OCI-LY7 (cell line): ENCODE data around the gene CMTM7. TPM values are rescaled to one million over a fixed set of nuclear protein-coding genes. Genes with fewer than 3 reads are reported as not detected.
A peak's percentile ranks its signal among the peaks of the same experiment; 100 is the strongest.

Source experiments
- BruUV-seq: library from RNA; stranded (reverse); fragments of 400-500 nt; replicated peaks from 2 replicates; lab custom pipeline; 2021; lab: Mats Ljungman, UMichigan
- CTCF ChIA-PET: fragments of 300-600 bp; sonication (Branson Sonifier 250); formaldehyde crosslinking; loops from one replicate; lab custom pipeline; 2022; ENCODE audit warnings: antibody characterized with exemption; ENCODE audit not compliant: unreplicated experiment; lab: Charles Lee
- POLR2A ChIA-PET: fragments of 300-600 bp; sonication (Branson Sonifier 250); formaldehyde crosslinking; loops from one replicate; lab custom pipeline; 2022; ENCODE audit warnings: antibody characterized with exemption; lab: Charles Lee
- DNase-seq: peaks from one replicate; pipeline ENCODE4 v3.0.0-alpha.2; 2015; ENCODE audit warnings: low spot score
- H2AFZ ChIP-seq: fragments of 200-600 bp; sonication (generic), shearing (Covaris generic); 2 replicates; pipeline ENCODE4 v1.6.1; 2014; ENCODE audit warnings: mild to moderate bottlenecking, antibody characterized with exemption, low read length, moderate library complexity
- H3K27ac ChIP-seq: fragments of 200-600 bp; sonication (generic); 2 replicates; pipeline ENCODE4 v1.5.1; 2014; ENCODE audit warnings: mixed run types, low read depth, mild to moderate bottlenecking, moderate library complexity, low read length, inconsistent platforms; ENCODE audit not compliant: poor library complexity, severe bottlenecking
- H3K36me3 ChIP-seq: fragments of 200-600 bp; sonication (generic); 2 replicates; pipeline ENCODE4 v1.6.1; 2014; ENCODE audit warnings: mild to moderate bottlenecking, antibody characterized with exemption, low read length, moderate library complexity, mixed read lengths; ENCODE audit not compliant: insufficient read depth
- H3K4me1 ChIP-seq: fragments of 200-600 bp; sonication (generic); 2 replicates; pipeline ENCODE4 v1.5.1; 2014; ENCODE audit warnings: mild to moderate bottlenecking, low read length; ENCODE audit not compliant: insufficient read depth, poor library complexity, severe bottlenecking
- H3K4me2 ChIP-seq: fragments of 200-600 bp; sonication (generic); 2 replicates; pipeline ENCODE4 v1.6.1; 2014; ENCODE audit warnings: mild to moderate bottlenecking, low read length
- H3K4me3 ChIP-seq: fragments of 200-600 bp; sonication (generic); 2 replicates; pipeline ENCODE4 v1.5.1; 2014; ENCODE audit warnings: mild to moderate bottlenecking, low read depth, low read length; ENCODE audit not compliant: poor library complexity, severe bottlenecking
- H3K79me2 ChIP-seq: fragments of 200-600 bp; sonication (generic); 2 replicates; pipeline ENCODE4 v1.6.1; 2016; ENCODE audit warnings: low read depth, mild to moderate bottlenecking, low read length, moderate library complexity, mixed read lengths; ENCODE audit not compliant: insufficient read depth
- H3K9me2 ChIP-seq: fragments of 200-600 bp; sonication (generic); 2 replicates; pipeline ENCODE4 v1.6.1; 2016; ENCODE audit warnings: mild to moderate bottlenecking, low read length, mixed read lengths; ENCODE audit not compliant: insufficient read depth
- H3K9me3 ChIP-seq: fragments of 200-600 bp; sonication (generic); 2 replicates; pipeline ENCODE4 v1.6.1; 2014; ENCODE audit warnings: mild to moderate bottlenecking, mixed run types, low read length, mixed read lengths
- H4K20me1 ChIP-seq: fragments of 200-600 bp; sonication (generic); 2 replicates; pipeline ENCODE4 v1.6.1; 2014; ENCODE audit warnings: mild to moderate bottlenecking, antibody characterized with exemption, low read length, moderate library complexity, mixed read lengths; ENCODE audit not compliant: insufficient read depth
- EZH2phosphoT487 ChIP-seq: fragments of 200-600 bp; sonication (generic); IDR thresholded peaks from 2 replicates; pipeline ENCODE4 v1.6.1; 2018; ENCODE audit warnings: low read depth, borderline replicate concordance, mild to moderate bottlenecking, mixed run types, antibody characterized with exemption, low read length, moderate library complexity, mixed read lengths
- intact Hi-C: fragments of 100-400 bp; cut with micrococcal nuclease; formaldehyde crosslinking; loops from one replicate; pipeline ENCODE4 v1.10.0; 2022; ENCODE audit not compliant: unreplicated experiment
- total RNA-seq, 2 experiments: library from RNA; depleted of rRNA in 1 of 2; stranded (reverse); fragments of >200 nt in 1 of 2; shearing (Covaris generic) in 1 of 2; gene quantifications; 2 replicates each; pipeline ENCODE4 v1.2.3, GENCODE V29; 2014 to 2022
- TF ChIP-seq, protein P1 (sequence below): fragments of 200-600 bp; sonication (generic); conservative IDR thresholded peaks from 2 replicates; pipeline ENCODE4 v1.5.1; 2014; ENCODE audit warnings: mild to moderate bottlenecking, antibody characterized with exemption, low read length, moderate library complexity, mixed read lengths

CMTM7 gene
- total RNA-seq, 2 experiments from 2014 or later: 16.0 to 19.0 TPM

DNA sequence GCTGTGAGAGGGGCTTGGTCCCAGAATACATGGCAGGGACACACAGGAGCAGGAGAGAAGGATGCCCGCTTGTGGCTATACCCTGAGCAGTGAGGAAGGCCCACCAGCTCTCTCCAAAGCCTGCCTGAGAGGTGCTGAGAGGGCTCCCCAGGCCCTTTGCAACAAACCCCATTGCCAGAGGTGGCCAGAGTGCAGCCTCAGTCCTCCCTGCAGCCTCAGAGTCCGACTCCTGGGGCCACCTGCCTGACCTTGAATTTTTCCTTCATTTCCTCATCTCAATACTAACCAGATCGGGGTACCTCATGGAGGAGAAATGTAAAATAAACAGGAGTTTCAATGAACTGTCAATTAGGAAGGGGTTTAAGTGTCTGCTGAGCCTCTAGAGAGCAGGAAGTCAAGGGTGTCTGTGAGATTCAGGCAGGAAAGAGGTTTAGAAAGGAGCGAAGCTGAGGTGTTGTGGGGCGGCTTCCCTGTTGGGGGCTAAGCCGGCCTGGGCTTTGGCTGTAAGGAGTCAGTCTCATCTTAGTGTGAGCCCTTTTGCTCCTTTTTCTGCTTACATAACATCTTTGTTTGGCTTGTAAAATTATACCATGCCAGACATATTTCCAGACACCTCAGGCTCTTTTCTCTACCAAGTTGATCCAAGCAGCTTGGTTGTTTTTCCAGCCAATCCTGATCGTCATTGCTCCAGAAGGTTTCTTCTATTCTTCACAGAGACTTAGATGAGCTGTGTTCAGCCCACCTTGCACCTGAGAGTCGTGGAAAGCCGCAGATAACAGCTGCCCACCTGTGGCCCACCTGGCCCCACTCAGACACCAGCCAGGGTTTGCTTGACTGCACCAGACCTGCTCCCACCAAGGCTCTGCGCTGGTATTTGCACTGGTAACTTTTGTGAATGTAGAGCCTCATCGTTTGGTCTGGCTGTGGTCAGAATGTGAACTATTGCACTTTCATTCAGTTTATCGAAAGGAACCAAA lies 36.7 kb downstream of the CMTM7 start:
- Histone ChIP-seq H3K9me2 (no peaks in the 10 kb centered on the region), H3K4me3 (peak overlapping the region; percentile 45), H3K79me2 (peaks cover 10% of the 10 kb centered on the region; the same call in 1 of the 2 replicates), H2AFZ (no peak overlapping the region), H3K4me1 (peaks cover 94% of the 10 kb centered on the region), H3K4me2 (peak overlapping the region; percentile 81), H3K27ac (peak overlapping the region; percentile 82), H4K20me1 (no peaks in the 10 kb centered on the region), H3K9me3 (no peaks in the 10 kb centered on the region), H3K36me3 (no peaks in the 10 kb centered on the region)
- POLR2A ChIA-PET: interaction anchor here (1.6 to 2.4 kb wide), 3 partner anchors 10 to 37 kb away, joined by 4 to 16 read pairs (median 10); partner anchors contain the start of gene CMTM7
- CTCF ChIA-PET: no interaction called here
- peak; percentile 87 for DNase-seq
- no TSS peak for BruUV-seq
- TF ChIP-seq, protein P1, sequence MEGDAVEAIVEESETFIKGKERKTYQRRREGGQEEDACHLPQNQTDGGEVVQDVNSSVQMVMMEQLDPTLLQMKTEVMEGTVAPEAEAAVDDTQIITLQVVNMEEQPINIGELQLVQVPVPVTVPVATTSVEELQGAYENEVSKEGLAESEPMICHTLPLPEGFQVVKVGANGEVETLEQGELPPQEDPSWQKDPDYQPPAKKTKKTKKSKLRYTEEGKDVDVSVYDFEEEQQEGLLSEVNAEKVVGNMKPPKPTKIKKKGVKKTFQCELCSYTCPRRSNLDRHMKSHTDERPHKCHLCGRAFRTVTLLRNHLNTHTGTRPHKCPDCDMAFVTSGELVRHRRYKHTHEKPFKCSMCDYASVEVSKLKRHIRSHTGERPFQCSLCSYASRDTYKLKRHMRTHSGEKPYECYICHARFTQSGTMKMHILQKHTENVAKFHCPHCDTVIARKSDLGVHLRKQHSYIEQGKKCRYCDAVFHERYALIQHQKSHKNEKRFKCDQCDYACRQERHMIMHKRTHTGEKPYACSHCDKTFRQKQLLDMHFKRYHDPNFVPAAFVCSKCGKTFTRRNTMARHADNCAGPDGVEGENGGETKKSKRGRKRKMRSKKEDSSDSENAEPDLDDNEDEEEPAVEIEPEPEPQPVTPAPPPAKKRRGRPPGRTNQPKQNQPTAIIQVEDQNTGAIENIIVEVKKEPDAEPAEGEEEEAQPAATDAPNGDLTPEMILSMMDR: no peak
- TF ChIP-seq EZH2phosphoT487: no peak
- intact Hi-C loops: no loop called here

DNA sequence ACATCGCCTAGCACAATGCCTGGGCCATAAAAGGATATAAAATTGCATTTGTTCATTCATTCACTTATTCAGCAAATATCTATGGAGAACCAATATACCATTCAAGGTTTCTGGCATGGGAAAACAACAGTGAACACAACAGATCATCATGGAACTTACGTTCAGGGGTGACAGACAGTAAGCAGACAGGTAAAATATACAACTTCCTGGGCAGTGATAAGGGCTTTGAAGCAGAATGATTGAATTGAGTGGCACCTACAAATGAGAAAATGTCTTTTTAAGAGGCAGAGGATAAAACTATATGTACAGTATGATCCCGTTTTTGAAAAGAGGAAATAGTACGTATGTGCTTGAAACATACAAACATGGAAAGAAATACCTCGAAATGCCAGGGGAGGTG lies 39.2 kb downstream of the CMTM7 start:
- intact Hi-C loops: loop anchor here (10.0 kb wide), 2 partner anchors 896 to 1826 kb away; partner anchors contain the start of genes STT3B and TGFBR2
- Histone ChIP-seq H2AFZ (no peak overlapping the region), H3K4me2 (peak overlapping the region; percentile 27), H3K9me2 (no peaks in the 10 kb centered on the region), H3K36me3 (no peaks in the 10 kb centered on the region), H3K27ac (no peak overlapping the region), H3K79me2 (peaks cover 10% of the 10 kb centered on the region; the same call in 1 of the 2 replicates), H4K20me1 (no peaks in the 10 kb centered on the region), H3K4me3 (no peak overlapping the region), H3K4me1 (peaks cover 95% of the 10 kb centered on the region), H3K9me3 (no peaks in the 10 kb centered on the region)
- ChIA-PET CTCF (no interaction called here), POLR2A (no interaction called here)
- DNase-seq: no peak
- TF ChIP-seq, protein P1: no peak
- TF ChIP-seq EZH2phosphoT487: no peak
- BruUV-seq: no TSS peak

DNA sequence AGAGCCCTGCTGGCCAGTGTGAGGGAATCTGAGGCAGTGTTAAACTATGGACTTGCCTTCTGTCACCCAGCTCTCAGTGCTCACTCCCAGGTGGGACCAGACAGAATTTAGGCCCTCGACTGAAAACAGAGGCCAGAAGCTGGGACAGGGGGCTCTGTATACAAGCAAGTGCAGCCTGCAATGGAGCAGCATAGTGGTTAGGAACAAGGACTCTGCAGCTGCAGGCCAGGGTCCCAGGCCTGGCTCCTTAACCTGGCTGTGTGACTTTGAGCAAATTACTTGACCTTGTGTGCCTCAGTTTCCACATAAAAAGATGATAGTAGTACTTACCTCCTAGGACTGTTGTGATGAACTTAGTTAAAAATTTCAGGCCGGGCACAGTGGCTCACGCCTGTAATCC lies 39.8 kb downstream of the CMTM7 start:
- BruUV-seq: no TSS peak
- POLR2A ChIA-PET: no interaction called here
- H3K4me1 ChIP-seq: peaks cover 99% of the 10 kb centered on the region
- DNase-seq: no peak
- no peaks in the 10 kb centered on the region for H3K36me3 ChIP-seq
- CTCF ChIA-PET: no interaction called here
- peaks cover 6% of the 10 kb centered on the region; the same call in 1 of the 2 replicates for H3K79me2 ChIP-seq
- peak overlapping the region; percentile 27 for H3K4me2 ChIP-seq
- no peak overlapping the region for H2AFZ ChIP-seq
- no peak overlapping the region for H3K27ac ChIP-seq
- no peaks in the 10 kb centered on the region for H3K9me2 ChIP-seq
- no peaks in the 10 kb centered on the region for H4K20me1 ChIP-seq
- no peak for TF ChIP-seq EZH2phosphoT487
- TF ChIP-seq, protein P1: no peak
- H3K4me3 ChIP-seq: no peak overlapping the region
- no peaks in the 10 kb centered on the region for H3K9me3 ChIP-seq
- intact Hi-C loops: loop anchor here (10.0 kb wide), 2 partner anchors 897 to 1827 kb away; partner anchors contain the start of genes STT3B and TGFBR2
